ENCODE measurements around the gene NR2F6. TPM values are rescaled to one million over a fixed set of nuclear protein-coding genes. Genes with fewer than 3 reads are reported as not detected.
A peak's percentile ranks its signal among the peaks of the same experiment; 100 is the strongest.

NR2F6 gene
- total RNA-seq, 1 experiment from 2014 or later = 134 TPM

DNA sequence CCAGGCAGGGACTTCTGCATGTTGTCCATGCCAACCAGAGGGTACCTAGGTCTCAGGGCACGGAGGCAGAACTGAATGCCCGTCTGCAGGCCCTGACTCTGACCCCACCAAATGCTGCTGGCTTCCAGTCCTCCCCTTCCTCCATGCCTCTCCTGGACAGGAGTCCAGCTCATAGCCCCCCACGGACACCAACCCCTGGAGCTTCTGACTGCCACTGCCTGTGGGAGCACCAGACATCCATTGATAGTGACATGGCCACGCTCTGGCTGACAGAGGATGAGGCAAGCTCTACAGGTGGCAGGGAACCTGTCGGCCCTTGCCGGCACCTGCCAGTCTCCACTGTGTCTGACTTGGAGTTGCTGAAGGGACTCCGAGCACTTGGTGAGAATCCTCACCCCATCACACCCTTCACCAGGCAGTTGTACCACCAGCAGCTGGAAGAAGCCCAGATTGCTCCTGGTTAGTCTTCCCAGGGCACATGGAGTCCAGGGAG, 37.8 kb upstream of the NR2F6 start:
- Mint-ChIP-seq H3K4me1 (peaks cover 4 to 5% of the 10 kb centered on the region in 2 experiments; a peak in 2 of 4 replicates), H3K27me3 (ENCODE audit: low read depth) (peaks cover 7% of the 10 kb centered on the region), H3K9me3 (no peaks in the 10 kb centered on the region; a peak in 1 of 5 replicates), H3K27ac (no peak overlapping the region), H3K36me3 (ENCODE audit: insufficient read depth in 1 of 3, low read depth in 3 of 3) (peaks cover 25 to 31% (median 26%) of the 10 kb centered on the region in 3 experiments), H3K4me3 (peak overlapping the region in 1 of 2 experiments; percentile 63; a peak in 1 of 5 replicates)
- Histone ChIP-seq H3K23me2 (ENCODE audit: insufficient read length, low read depth, low read length, poor library complexity, severe bottlenecking) (peaks cover 5% of the 10 kb centered on the region), H3K9ac (ENCODE audit: extremely low read depth, insufficient read length, low read length) (no peak overlapping the region), H3K79me2 (ENCODE audit: insufficient read depth, low read length) (no peaks in the 10 kb centered on the region), H3K14ac (ENCODE audit: insufficient read depth, low read length) (no peak overlapping the region), H2BK5ac (ENCODE audit: insufficient read length, low read length) (no peak overlapping the region), H3K27me3 (ENCODE audit: insufficient read depth, low read length) (no peaks in the 10 kb centered on the region; the same call in 1 of the 2 replicates), H3K27ac (ENCODE audit: insufficient read length, low read depth, low read length) (no peak overlapping the region), H3K23ac (ENCODE audit: insufficient read length, low read depth, low read length) (no peak overlapping the region), H2BK15ac (ENCODE audit: low read depth, low read length) (no peak overlapping the region), H2BK20ac (ENCODE audit: low read depth, low read length, poor library complexity, severe bottlenecking) (no peak overlapping the region), H3K9me3 (ENCODE audit: control insufficient read depth, low read depth, low read length) (no peaks in the 10 kb centered on the region), H3K4ac (ENCODE audit: low read depth, low read length) (no peak overlapping the region), H3T11ph (ENCODE audit: low read length) (no peak overlapping the region), H3K18ac (ENCODE audit: insufficient read length, low read depth, low read length) (no peak overlapping the region), H2AFZ (ENCODE audit: low read length) (no peak overlapping the region), H3K4me2 (ENCODE audit: insufficient read depth, insufficient read length, low read length) (no peak overlapping the region), H3K4me1 (ENCODE audit: insufficient read depth, low read length) (no peaks in the 10 kb centered on the region), H2AK5ac (ENCODE audit: insufficient read length, low read length) (no peak overlapping the region), H4K8ac (replicated peaks; ENCODE audit: insufficient read length, low read depth, low read length) (no peak overlapping the region), H2BK120ac (ENCODE audit: low read depth, low read length, poor library complexity, severe bottlenecking) (no peak overlapping the region), H4K20me1 (ENCODE audit: control insufficient read depth, insufficient read depth, insufficient read length) (peaks cover 4% of the 10 kb centered on the region), H4K5ac (ENCODE audit: insufficient read length, low read depth, low read length) (no peak overlapping the region), H2BK12ac (ENCODE audit: insufficient read length, low read depth, low read length) (no peak overlapping the region), H3K56ac (ENCODE audit: insufficient read length, low read depth, low read length) (no peak overlapping the region), H3K79me1 (ENCODE audit: insufficient read depth, low read depth, low read length, poor library complexity, severe bottlenecking) (no peaks in the 10 kb centered on the region), H4K91ac (ENCODE audit: insufficient read length, low read depth, low read length) (no peak overlapping the region)
- no peak for DNase-seq
- TF ChIP-seq, protein P1, sequence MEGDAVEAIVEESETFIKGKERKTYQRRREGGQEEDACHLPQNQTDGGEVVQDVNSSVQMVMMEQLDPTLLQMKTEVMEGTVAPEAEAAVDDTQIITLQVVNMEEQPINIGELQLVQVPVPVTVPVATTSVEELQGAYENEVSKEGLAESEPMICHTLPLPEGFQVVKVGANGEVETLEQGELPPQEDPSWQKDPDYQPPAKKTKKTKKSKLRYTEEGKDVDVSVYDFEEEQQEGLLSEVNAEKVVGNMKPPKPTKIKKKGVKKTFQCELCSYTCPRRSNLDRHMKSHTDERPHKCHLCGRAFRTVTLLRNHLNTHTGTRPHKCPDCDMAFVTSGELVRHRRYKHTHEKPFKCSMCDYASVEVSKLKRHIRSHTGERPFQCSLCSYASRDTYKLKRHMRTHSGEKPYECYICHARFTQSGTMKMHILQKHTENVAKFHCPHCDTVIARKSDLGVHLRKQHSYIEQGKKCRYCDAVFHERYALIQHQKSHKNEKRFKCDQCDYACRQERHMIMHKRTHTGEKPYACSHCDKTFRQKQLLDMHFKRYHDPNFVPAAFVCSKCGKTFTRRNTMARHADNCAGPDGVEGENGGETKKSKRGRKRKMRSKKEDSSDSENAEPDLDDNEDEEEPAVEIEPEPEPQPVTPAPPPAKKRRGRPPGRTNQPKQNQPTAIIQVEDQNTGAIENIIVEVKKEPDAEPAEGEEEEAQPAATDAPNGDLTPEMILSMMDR (conservative IDR thresholded peaks at IDR 0.05) = no peak
- WGBS (ENCODE audit: extremely low coverage, insufficient read length, low lambda C conversion rate) = no CpG with 5 or more reads among the region's 7 CpGs

All from H9 (cell line).